GM21390 (cell line): Measurements from ENCODE around the gene DRC1.

Source experiments
- ATAC-seq: cut with Tn5 transposase; IDR thresholded peaks from one replicate; pipeline ENCODE4 v1.9.1; 2021; ENCODE audit not compliant: unreplicated experiment

Gene DRC1

GRCh38 chr2:26442301-26442700 is 40.6 kb downstream of the DRC1 start:
- no peak for ATAC-seq

- ATAC-seq, result no peak
These were observed 41.0 kb downstream of the DRC1 start for GRCh38 chr2:26442707-26443106.

- no peak for ATAC-seq
These were observed 42.5 kb downstream of the DRC1 start for GRCh38 chr2:26444236-26444635.

GRCh38 chr2:26448651-26449050 is 46.9 kb downstream of the DRC1 start:
- ATAC-seq, result no peak

GRCh38 chr2:26449278-26450030 is 47.7 kb downstream of the DRC1 start:
- ATAC-seq, result no peak

- no peak for ATAC-seq
These were observed 48.4 kb downstream of the DRC1 start for GRCh38 chr2:26450031-26450635.

GRCh38 chr2:26451700-26452099 is 50.0 kb downstream of the DRC1 start:
- ATAC-seq, result no peak

- no peak for ATAC-seq
These were observed 52.0 kb downstream of the DRC1 start for GRCh38 chr2:26453421-26454329.

GRCh38 chr2:26454561-26455001 is 52.9 kb downstream of the DRC1 start:
- ATAC-seq, result no peak

GRCh38 chr2:26455037-26455669 is 53.4 kb downstream of the DRC1 start:
- ATAC-seq, result no peak

- no peak for ATAC-seq
These were observed 54.1 kb downstream of the DRC1 start for GRCh38 chr2:26455670-26456439.

- no peak for ATAC-seq
These were observed 54.9 kb downstream of the DRC1 start for GRCh38 chr2:26456440-26457250.

- ATAC-seq, result no peak
These were observed 55.5 kb downstream of the DRC1 start for GRCh38 chr2:26457251-26457666.

GRCh38 chr2:26457695-26458364 is 56.1 kb downstream of the DRC1 start:
- ATAC-seq, result no peak

- ATAC-seq, result no peak
These were observed 56.8 kb downstream of the DRC1 start for GRCh38 chr2:26458365-26459042.

- ATAC-seq, result no peak
These were observed 58.4 kb downstream of the DRC1 start for GRCh38 chr2:26459991-26460612.

GRCh38 chr2:26460613-26461031 is 58.9 kb downstream of the DRC1 start:
- no peak for ATAC-seq

- no peak for ATAC-seq
These were observed 59.9 kb downstream of the DRC1 start for GRCh38 chr2:26461601-26462023.
